ENCODE data around the gene SMDT1. TPM values are rescaled to one million over a fixed set of nuclear protein-coding genes. Genes with fewer than 3 reads are reported as not detected.

SMDT1 gene
- total and polyA plus RNA-seq, 2 experiments from 2014 or later = 4.9 to 97.9 TPM

DNA sequence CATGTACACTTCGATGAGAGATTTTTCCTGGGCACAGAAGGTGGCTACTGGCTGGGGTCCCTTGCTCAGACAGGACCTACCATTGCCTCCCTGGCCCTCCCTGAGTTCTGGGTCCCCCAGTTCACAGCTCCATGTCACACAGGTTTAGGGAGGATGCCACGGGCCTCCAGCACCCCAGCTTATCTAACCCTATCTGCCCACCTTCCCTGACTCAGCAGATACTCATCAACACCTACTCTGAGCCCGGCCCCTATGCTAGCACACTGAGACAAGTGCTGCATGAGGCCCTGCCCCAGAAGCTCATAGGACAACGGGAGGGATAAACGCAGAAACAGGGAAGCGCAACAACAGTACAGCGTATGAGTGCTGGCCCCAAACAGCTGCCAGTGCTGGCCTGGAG, 18.5 kb upstream of the SMDT1 start:
- Histone ChIP-seq H2AFZ (no peak overlapping the region), H3K4me3 (no peak overlapping the region), H3K9me2 (ENCODE audit: insufficient read depth) (peaks cover 5% of the 10 kb centered on the region; the same call in 1 of the 2 replicates), H3K27me3 (ENCODE audit: insufficient read depth) (no peaks in the 10 kb centered on the region), H3K79me2 (replicated peaks; ENCODE audit: insufficient read depth) (no peaks in the 10 kb centered on the region), H3F3A (replicated peaks; ENCODE audit: low read depth) (no peaks in the 10 kb centered on the region), H3K4me2 (no peak overlapping the region), H4K20me1 (replicated peaks; ENCODE audit: insufficient read depth) (no peaks in the 10 kb centered on the region), H3K27ac (ENCODE audit: low read depth) (no peak overlapping the region), H3K4me1 (ENCODE audit: insufficient read depth) (peaks cover 9% of the 10 kb centered on the region), H3K36me3 (ENCODE audit: insufficient read depth) (peaks cover 3% of the 10 kb centered on the region; the same call in 1 of the 2 replicates)
- Mint-ChIP-seq H3K27ac (no peak overlapping the region), H3K36me3 (ENCODE audit: low read depth) (peaks cover 73% of the 10 kb centered on the region), H3K4me1 (peaks cover 10% of the 10 kb centered on the region), H3K9me3 (peaks cover 29% of the 10 kb centered on the region), H3K27me3 (ENCODE audit: insufficient read depth, low read depth, poor library complexity) (peaks cover 8% of the 10 kb centered on the region), H3K4me3 (no peak overlapping the region)
- DNase-seq (ENCODE audit: low spot score) (no peak), ATAC-seq (no peak)
- TF ChIP-seq, protein P1, sequence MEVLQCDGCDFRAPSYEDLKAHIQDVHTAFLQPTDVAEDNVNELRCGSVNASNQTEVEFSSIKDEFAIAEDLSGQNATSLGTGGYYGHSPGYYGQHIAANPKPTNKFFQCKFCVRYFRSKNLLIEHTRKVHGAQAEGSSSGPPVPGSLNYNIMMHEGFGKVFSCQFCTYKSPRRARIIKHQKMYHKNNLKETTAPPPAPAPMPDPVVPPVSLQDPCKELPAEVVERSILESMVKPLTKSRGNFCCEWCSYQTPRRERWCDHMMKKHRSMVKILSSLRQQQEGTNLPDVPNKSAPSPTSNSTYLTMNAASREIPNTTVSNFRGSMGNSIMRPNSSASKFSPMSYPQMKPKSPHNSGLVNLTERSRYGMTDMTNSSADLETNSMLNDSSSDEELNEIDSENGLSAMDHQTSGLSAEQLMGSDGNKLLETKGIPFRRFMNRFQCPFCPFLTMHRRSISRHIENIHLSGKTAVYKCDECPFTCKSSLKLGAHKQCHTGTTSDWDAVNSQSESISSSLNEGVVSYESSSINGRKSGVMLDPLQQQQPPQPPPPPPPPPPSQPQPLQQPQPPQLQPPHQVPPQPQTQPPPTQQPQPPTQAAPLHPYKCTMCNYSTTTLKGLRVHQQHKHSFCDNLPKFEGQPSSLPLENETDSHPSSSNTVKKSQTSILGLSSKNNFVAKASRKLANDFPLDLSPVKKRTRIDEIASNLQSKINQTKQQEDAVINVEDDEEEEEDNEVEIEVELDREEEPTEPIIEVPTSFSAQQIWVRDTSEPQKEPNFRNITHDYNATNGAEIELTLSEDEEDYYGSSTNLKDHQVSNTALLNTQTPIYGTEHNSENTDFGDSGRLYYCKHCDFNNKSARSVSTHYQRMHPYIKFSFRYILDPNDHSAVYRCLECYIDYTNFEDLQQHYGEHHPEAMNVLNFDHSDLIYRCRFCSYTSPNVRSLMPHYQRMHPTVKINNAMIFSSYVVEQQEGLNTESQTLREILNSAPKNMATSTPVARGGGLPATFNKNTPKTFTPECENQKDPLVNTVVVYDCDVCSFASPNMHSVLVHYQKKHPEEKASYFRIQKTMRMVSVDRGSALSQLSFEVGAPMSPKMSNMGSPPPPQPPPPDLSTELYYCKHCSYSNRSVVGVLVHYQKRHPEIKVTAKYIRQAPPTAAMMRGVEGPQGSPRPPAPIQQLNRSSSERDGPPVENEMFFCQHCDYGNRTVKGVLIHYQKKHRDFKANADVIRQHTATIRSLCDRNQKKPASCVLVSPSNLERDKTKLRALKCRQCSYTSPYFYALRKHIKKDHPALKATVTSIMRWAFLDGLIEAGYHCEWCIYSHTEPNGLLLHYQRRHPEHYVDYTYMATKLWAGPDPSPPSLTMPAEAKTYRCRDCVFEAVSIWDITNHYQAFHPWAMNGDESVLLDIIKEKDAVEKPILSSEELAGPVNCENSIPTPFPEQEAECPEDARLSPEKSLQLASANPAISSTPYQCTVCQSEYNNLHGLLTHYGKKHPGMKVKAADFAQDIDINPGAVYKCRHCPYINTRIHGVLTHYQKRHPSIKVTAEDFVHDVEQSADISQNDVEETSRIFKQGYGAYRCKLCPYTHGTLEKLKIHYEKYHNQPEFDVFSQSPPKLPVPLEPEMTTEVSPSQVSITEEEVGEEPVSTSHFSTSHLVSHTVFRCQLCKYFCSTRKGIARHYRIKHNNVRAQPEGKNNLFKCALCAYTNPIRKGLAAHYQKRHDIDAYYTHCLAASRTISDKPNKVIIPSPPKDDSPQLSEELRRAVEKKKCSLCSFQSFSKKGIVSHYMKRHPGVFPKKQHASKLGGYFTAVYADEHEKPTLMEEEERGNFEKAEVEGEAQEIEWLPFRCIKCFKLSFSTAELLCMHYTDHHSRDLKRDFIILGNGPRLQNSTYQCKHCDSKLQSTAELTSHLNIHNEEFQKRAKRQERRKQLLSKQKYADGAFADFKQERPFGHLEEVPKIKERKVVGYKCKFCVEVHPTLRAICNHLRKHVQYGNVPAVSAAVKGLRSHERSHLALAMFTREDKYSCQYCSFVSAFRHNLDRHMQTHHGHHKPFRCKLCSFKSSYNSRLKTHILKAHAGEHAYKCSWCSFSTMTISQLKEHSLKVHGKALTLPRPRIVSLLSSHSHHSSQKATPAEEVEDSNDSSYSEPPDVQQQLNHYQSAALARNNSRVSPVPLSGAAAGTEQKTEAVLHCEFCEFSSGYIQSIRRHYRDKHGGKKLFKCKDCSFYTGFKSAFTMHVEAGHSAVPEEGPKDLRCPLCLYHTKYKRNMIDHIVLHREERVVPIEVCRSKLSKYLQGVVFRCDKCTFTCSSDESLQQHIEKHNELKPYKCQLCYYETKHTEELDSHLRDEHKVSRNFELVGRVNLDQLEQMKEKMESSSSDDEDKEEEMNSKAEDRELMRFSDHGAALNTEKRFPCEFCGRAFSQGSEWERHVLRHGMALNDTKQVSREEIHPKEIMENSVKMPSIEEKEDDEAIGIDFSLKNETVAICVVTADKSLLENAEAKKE (CRISPR knock-in tag; IDR thresholded peaks at IDR 0.05) = no peak
- TF ChIP-seq, protein P2, sequence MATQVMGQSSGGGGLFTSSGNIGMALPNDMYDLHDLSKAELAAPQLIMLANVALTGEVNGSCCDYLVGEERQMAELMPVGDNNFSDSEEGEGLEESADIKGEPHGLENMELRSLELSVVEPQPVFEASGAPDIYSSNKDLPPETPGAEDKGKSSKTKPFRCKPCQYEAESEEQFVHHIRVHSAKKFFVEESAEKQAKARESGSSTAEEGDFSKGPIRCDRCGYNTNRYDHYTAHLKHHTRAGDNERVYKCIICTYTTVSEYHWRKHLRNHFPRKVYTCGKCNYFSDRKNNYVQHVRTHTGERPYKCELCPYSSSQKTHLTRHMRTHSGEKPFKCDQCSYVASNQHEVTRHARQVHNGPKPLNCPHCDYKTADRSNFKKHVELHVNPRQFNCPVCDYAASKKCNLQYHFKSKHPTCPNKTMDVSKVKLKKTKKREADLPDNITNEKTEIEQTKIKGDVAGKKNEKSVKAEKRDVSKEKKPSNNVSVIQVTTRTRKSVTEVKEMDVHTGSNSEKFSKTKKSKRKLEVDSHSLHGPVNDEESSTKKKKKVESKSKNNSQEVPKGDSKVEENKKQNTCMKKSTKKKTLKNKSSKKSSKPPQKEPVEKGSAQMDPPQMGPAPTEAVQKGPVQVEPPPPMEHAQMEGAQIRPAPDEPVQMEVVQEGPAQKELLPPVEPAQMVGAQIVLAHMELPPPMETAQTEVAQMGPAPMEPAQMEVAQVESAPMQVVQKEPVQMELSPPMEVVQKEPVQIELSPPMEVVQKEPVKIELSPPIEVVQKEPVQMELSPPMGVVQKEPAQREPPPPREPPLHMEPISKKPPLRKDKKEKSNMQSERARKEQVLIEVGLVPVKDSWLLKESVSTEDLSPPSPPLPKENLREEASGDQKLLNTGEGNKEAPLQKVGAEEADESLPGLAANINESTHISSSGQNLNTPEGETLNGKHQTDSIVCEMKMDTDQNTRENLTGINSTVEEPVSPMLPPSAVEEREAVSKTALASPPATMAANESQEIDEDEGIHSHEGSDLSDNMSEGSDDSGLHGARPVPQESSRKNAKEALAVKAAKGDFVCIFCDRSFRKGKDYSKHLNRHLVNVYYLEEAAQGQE (IDR thresholded peaks at IDR 0.05; ENCODE audit: unreplicated experiment) = no peak
- no peak for TF ChIP-seq ZNF331 (CRISPR knock-in tag; IDR thresholded peaks at IDR 0.05; ENCODE audit: low read depth)
- no peak for TF ChIP-seq NANOG (IDR thresholded peaks at IDR 0.05; ENCODE audit: borderline replicate concordance)
- no peak for TF ChIP-seq STAT1 (IDR thresholded peaks at IDR 0.05; ENCODE audit: unreplicated experiment)
- no peak for TF ChIP-seq EZH2phosphoT487 (IDR thresholded peaks at IDR 0.05; ENCODE audit: unreplicated experiment)
- no peak for TF ChIP-seq POLR2AphosphoS5 (IDR thresholded peaks at IDR 0.05; ENCODE audit: low read depth)
- TF ChIP-seq JUNB (IDR thresholded peaks at IDR 0.05; ENCODE audit: unreplicated experiment) = no peak
- TF ChIP-seq, protein P3, sequence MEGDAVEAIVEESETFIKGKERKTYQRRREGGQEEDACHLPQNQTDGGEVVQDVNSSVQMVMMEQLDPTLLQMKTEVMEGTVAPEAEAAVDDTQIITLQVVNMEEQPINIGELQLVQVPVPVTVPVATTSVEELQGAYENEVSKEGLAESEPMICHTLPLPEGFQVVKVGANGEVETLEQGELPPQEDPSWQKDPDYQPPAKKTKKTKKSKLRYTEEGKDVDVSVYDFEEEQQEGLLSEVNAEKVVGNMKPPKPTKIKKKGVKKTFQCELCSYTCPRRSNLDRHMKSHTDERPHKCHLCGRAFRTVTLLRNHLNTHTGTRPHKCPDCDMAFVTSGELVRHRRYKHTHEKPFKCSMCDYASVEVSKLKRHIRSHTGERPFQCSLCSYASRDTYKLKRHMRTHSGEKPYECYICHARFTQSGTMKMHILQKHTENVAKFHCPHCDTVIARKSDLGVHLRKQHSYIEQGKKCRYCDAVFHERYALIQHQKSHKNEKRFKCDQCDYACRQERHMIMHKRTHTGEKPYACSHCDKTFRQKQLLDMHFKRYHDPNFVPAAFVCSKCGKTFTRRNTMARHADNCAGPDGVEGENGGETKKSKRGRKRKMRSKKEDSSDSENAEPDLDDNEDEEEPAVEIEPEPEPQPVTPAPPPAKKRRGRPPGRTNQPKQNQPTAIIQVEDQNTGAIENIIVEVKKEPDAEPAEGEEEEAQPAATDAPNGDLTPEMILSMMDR (conservative IDR thresholded peaks at IDR 0.05; ENCODE audit: low read depth in 2 of 2) = no peak
- TF ChIP-seq, protein P4, sequence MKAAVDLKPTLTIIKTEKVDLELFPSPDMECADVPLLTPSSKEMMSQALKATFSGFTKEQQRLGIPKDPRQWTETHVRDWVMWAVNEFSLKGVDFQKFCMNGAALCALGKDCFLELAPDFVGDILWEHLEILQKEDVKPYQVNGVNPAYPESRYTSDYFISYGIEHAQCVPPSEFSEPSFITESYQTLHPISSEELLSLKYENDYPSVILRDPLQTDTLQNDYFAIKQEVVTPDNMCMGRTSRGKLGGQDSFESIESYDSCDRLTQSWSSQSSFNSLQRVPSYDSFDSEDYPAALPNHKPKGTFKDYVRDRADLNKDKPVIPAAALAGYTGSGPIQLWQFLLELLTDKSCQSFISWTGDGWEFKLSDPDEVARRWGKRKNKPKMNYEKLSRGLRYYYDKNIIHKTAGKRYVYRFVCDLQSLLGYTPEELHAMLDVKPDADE (IDR thresholded peaks at IDR 0.05) = no peak
- no peak for TF ChIP-seq ZNF114 (CRISPR knock-in tag; IDR thresholded peaks at IDR 0.05)
- TF ChIP-seq CREB1 (CRISPR knock-in tag; IDR thresholded peaks at IDR 0.05; ENCODE audit: low read depth) = no peak

Measured in GM23338 (cell line).